Effector memory CD8-positive, alpha-beta T cell (primary cell): ENCODE results near the gene GHR.

Experiments used
- ATAC-seq: fragments of 150-1000 bp; cut with Tn5 transposase; replicated peaks from 2 replicates; pipeline ENCODE4 v1.10.0; 2021; ENCODE audit warnings: mild to moderate bottlenecking, moderate library complexity
- DNase-seq, 3 experiments: peaks; one replicate each; pipeline ENCODE4 v3.0.0; 2021
- H3K27ac Mint-ChIP-seq, 2 donors: one replicate each; pipeline ENCODE4 v1.8.0; 2022; ENCODE audit warnings: mild to moderate bottlenecking in 2 of 2, mixed read lengths in 2 of 2, moderate library complexity in 2 of 2
- H3K27me3 Mint-ChIP-seq, 2 donors: one replicate each; pipeline ENCODE4 v1.8.0; 2022; ENCODE audit warnings: mixed read lengths in 2 of 2
- H3K36me3 Mint-ChIP-seq: one replicate; pipeline ENCODE4 v1.8.0; 2022; ENCODE audit warnings: mild to moderate bottlenecking, moderate library complexity, mixed read lengths; ENCODE audit not compliant: insufficient read depth
- H3K4me1 Mint-ChIP-seq, 2 donors: one replicate each; pipeline ENCODE4 v1.8.0; 2022; ENCODE audit warnings: low read depth in 2 of 2, mixed read lengths in 2 of 2
- H3K4me3 Mint-ChIP-seq, 2 donors: one replicate each; pipeline ENCODE4 v1.8.0; 2022; ENCODE audit warnings: mild to moderate bottlenecking in 2 of 2, mixed read lengths in 2 of 2, moderate library complexity in 2 of 2
- H3K9me3 Mint-ChIP-seq, 2 donors: one replicate each; pipeline ENCODE4 v1.8.0; 2022; ENCODE audit warnings: mixed read lengths in 2 of 2

Gene GHR

DNA sequence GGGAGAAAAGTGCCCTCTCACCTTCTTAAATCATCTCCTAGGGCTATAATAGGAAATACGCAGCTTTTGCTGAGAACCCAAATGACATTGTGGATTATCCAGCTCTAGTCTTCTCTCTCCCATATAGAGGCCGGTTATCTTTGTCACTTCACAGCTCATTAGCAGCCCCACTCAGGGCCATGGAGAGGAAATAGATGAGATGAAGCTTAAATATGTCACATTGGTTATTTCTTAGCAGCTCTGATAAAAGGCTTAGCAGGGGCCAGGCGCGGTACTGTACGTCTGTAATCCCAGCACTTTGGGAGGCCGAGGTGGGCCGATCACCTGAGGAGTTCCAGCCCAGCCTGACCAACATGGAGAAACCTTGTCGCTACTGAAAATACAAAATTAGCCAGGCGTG lies 90.0 kb downstream of the GHR start:
- ATAC-seq = no peak
- no peaks in the 10 kb centered on the region for H3K4me1 Mint-ChIP-seq
- no peaks in the 10 kb centered on the region for H3K36me3 Mint-ChIP-seq
- no peak overlapping the region for H3K4me3 Mint-ChIP-seq
- no peak for DNase-seq
- H3K9me3 Mint-ChIP-seq = no peaks in the 10 kb centered on the region
- H3K27ac Mint-ChIP-seq = no peak overlapping the region
- no peaks in the 10 kb centered on the region for H3K27me3 Mint-ChIP-seq

DNA sequence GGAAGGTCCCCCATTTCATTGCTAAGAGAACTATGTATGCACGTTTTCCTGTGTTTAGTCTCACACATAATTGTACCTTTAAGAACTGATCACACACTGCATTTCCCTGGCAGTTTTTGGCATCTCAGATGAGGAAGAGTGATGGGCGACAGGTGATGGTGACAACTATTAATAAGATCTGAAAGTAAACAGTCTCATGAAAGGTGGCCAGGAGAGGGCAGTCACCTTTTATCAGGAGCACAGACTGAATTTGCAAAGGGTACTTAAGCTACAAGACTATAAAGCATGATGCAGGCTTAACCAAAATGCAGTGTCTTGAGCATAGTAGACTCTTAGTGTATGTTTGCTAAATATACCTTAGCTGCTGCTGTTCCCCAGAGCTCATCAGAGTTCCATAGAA lies 91.5 kb downstream of the GHR start:
- H3K9me3 Mint-ChIP-seq = no peaks in the 10 kb centered on the region
- H3K36me3 Mint-ChIP-seq = no peaks in the 10 kb centered on the region
- H3K27me3 Mint-ChIP-seq = no peaks in the 10 kb centered on the region
- ATAC-seq (no peak), DNase-seq (no peak)
- H3K4me3 Mint-ChIP-seq = no peak overlapping the region
- H3K27ac Mint-ChIP-seq = no peak overlapping the region
- no peaks in the 10 kb centered on the region for H3K4me1 Mint-ChIP-seq

DNA sequence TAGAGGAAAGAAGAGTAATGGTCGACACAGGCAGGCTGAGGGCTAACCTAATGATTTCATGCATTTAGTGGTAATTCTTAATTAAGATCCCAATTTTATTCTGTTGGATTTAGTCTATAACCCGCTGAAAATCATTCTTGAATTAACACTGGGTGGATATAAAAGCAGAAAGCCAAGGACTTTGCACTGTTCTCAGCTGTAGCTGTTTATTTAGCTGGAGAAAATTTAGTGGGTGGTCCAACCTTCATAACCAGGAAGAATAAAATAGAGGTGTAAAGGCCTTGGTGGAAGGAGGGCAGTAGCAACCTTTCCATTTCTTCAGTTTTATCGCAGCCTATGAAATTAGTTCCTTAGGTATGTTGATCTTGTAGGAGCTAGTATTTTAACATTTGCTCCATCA lies 92.3 kb downstream of the GHR start:
- ATAC-seq (no peak), DNase-seq (no peak)
- Mint-ChIP-seq H3K27ac (no peak overlapping the region), H3K4me1 (no peaks in the 10 kb centered on the region), H3K4me3 (no peak overlapping the region), H3K9me3 (no peaks in the 10 kb centered on the region), H3K36me3 (no peaks in the 10 kb centered on the region), H3K27me3 (no peaks in the 10 kb centered on the region)

DNA sequence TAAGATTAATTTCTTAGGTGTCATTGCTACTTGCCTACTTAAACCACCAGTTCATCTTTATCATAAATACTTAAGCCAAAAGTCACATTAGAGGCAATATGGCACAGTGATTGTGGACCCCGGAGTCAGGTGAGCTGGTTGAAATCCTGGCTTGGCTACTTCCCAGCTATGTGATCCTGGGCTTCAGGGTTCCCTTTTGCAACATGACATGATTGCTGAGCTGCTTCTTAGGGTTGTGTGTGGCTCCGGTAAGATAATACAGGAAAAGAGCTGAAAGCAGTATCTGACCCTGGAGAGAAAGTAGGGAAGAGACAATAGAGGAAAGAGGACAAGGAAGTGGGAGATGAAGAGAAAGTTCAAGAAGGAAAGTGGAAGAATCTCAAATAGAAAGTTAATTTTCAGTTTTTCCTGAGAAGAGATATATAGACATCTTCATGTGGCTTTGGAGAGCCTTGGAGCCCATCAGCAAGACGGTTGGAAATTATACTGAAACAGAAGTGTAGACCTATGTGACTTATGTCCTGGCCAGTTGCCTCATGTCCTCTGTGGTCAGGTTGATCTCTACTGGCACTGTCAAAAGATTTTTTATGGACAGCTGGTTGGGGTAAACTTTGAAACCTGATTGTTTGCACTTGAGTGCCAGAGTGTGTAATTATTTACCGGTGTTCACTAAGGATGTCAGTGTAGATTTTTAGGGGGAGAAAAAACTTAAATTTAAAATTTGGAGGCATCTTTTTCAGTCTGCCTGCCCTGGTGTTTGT lies 93.2 kb downstream of the GHR start:
- DNase-seq (no peak), ATAC-seq (no peak)
- no peak overlapping the region for H3K4me3 Mint-ChIP-seq
- H3K4me1 Mint-ChIP-seq = no peaks in the 10 kb centered on the region
- no peaks in the 10 kb centered on the region for H3K36me3 Mint-ChIP-seq
- no peak overlapping the region for H3K27ac Mint-ChIP-seq
- no peaks in the 10 kb centered on the region for H3K27me3 Mint-ChIP-seq
- no peaks in the 10 kb centered on the region for H3K9me3 Mint-ChIP-seq

DNA sequence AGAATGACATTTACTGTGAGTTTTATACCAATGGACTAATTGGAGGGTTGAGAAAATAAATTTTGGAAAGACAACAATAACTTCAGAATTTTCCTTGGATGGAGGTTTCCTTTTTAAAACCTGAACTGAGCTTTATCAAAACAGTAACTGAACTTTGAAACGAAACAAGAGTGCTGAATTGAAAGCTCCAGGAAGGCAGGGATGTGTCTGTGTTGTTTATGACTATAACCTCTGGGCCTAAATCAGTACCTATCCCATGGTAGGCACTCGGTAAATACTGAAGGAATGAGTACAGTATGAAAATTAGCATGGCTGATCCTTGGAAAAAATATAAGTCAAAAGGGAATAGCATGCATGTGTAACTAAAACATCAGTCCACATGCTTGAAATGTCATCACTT lies 93.9 kb downstream of the GHR start:
- H3K9me3 Mint-ChIP-seq = no peaks in the 10 kb centered on the region
- DNase-seq = no peak
- H3K27me3 Mint-ChIP-seq = no peaks in the 10 kb centered on the region
- no peak overlapping the region for H3K27ac Mint-ChIP-seq
- no peak for ATAC-seq
- no peak overlapping the region for H3K4me3 Mint-ChIP-seq
- no peaks in the 10 kb centered on the region for H3K4me1 Mint-ChIP-seq
- no peaks in the 10 kb centered on the region for H3K36me3 Mint-ChIP-seq

DNA sequence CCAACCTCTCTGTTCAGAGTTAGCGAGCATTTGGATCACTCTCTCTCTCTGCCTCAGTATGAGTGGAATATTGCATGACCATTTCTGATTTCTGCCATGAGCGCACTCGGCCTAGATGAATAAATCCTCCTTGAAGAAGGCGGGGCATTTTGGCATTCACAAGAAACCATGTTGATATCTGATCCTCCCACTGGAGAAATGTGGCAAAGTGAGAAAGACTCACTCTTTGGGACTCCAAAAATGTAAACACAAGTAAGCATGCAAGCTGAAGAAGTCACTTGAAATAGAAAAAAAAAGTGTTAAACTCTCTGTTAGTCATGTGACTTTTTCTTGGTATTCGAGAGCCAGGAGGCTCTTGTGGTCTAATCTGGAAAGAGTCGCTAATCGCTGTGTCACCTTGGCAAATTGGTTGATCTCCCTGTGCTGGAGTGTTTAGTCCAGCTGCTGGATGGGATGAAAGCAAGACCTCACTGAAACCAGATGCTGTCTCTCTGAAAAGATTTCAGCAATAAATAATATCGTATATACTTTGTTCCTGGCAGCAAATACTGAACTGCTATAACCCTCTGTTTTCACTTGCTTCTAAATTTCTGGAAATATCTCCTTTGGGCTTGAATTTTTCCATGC lies 95.5 kb downstream of the GHR start:
- no peak for DNase-seq
- Mint-ChIP-seq H3K27ac (no peak overlapping the region), H3K4me1 (no peaks in the 10 kb centered on the region)

DNA sequence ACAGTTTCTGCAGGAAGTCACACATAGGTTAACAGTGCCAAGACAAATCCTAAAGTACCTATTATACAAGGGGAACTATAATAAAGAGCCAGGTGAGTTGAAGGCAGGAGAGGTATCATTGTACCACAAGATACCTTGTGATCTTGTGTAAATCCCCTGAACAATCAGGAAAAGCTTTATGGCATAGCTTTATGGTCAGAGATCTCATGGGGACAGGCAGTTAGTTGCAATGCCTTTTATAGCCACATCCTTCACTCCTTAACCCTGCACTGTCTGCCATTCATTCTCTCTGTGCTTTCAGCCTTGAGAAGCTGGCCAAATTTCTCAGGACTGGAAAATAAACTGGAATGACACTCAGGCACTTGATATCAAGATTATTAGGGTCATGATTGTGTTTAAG lies 97.0 kb downstream of the GHR start:
- peaks cover 14 to 20% of the 10 kb centered on the region in 2 donors for H3K27me3 Mint-ChIP-seq
- H3K4me1 Mint-ChIP-seq = no peaks in the 10 kb centered on the region
- H3K27ac Mint-ChIP-seq = no peak overlapping the region
- H3K4me3 Mint-ChIP-seq = no peak overlapping the region
- no peaks in the 10 kb centered on the region for H3K36me3 Mint-ChIP-seq
- H3K9me3 Mint-ChIP-seq = no peaks in the 10 kb centered on the region
- no peak for ATAC-seq
- DNase-seq = no peak

More for the DNA sequence above, 95.5 kb downstream of the GHR start:
- H3K4me3 Mint-ChIP-seq = no peak overlapping the region
- peaks cover 3 to 6% of the 10 kb centered on the region in 2 donors for H3K27me3 Mint-ChIP-seq
- H3K9me3 Mint-ChIP-seq = no peaks in the 10 kb centered on the region
- no peak for ATAC-seq
- no peaks in the 10 kb centered on the region for H3K36me3 Mint-ChIP-seq

DNA sequence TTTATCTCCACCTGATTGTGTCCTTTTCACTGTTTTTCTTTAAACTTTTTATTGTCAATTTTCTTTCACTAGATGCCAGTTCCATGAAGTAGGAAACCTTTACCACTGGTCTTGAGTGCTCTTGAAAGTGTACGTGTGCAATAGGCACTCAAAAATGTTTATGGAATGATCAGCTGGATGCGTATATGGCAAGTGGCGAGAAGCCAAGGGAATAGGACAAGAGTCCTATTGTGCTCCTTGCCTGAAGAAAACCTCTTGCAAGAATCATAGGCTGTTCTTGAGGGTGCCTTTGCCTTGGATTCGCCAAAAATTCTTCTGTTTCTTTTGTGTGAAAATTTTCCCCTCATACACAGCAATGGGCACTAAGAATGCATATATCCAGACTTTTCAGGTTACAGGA lies 97.7 kb downstream of the GHR start:
- no peak for DNase-seq
- ATAC-seq = no peak
- Mint-ChIP-seq H3K9me3 (no peaks in the 10 kb centered on the region), H3K27ac (no peak overlapping the region), H3K27me3 (peaks cover 14 to 20% of the 10 kb centered on the region in 2 donors), H3K36me3 (no peaks in the 10 kb centered on the region), H3K4me1 (no peaks in the 10 kb centered on the region), H3K4me3 (no peak overlapping the region)

DNA sequence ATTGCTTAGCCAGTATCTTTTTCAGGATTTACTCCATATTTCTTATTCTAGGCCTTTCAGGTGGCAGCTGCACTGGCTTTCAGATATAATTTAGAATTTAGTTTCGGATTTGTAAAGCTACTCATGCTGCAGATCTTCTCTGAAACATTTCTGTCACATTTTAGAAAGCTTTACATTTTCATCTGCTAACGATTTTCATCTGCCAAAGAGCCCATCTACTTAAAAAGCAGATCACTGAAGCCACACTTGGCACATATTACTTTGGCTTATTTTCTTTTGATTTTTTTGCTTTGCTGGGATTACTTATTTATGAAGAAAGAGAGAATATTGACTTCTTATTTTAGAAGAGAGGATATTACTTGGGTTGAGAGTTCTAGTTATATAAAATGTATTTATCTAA lies 98.2 kb downstream of the GHR start:
- no peak overlapping the region for H3K4me3 Mint-ChIP-seq
- no peak for ATAC-seq
- H3K36me3 Mint-ChIP-seq = no peaks in the 10 kb centered on the region
- no peak overlapping the region for H3K27ac Mint-ChIP-seq
- H3K9me3 Mint-ChIP-seq = no peaks in the 10 kb centered on the region
- no peak for DNase-seq
- H3K4me1 Mint-ChIP-seq = no peaks in the 10 kb centered on the region
- peaks cover 14 to 20% of the 10 kb centered on the region in 2 donors for H3K27me3 Mint-ChIP-seq

DNA sequence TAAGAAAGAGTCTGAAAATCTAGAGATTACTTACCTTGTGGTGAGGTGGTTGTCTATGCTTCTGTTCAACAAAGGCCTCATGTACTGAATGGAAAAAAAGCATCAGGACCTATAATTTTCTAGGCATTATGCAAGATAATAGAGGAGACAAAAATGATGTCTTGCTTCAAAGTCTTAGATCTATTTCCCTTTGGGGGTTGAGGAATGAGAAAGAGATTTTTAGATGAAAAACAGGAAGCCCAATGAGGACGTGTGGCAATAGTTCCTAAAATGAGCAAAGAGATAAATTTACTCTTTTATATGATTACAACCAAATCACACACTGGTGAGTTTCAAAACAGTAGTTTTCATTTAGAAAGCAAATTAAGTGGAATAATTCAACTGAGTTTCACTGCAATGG lies 99.5 kb downstream of the GHR start:
- Mint-ChIP-seq H3K27ac (no peak overlapping the region), H3K27me3 (peaks cover 14 to 20% of the 10 kb centered on the region in 2 donors), H3K9me3 (no peaks in the 10 kb centered on the region), H3K4me1 (no peaks in the 10 kb centered on the region), H3K4me3 (no peak overlapping the region), H3K36me3 (no peaks in the 10 kb centered on the region)
- no peak for DNase-seq
- no peak for ATAC-seq

DNA sequence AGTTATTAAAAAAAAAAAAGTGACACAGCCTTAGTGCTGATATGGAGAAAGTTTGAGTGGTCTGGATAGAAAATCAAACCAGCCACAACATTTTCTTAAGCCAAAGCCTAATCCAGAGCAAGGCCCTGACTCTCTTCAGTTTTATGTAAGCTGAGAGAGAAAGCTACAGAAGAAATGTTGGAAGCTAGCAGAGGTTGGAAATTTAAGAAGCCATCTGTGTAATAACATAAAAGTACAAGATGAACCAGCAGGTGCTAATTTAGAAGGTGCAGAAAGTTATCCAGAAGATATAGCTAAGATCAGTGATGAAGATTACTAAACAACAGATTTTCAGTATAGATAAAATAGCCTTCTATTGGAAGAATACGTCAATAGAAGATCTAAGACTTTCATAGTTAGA lies 102.9 kb downstream of the GHR start:
- DNase-seq = no peak
- Mint-ChIP-seq H3K27ac (no peak overlapping the region), H3K27me3 (peaks cover 14 to 20% of the 10 kb centered on the region in 2 donors), H3K9me3 (no peaks in the 10 kb centered on the region), H3K4me1 (no peaks in the 10 kb centered on the region), H3K36me3 (no peaks in the 10 kb centered on the region), H3K4me3 (no peak overlapping the region)
- no peak for ATAC-seq

DNA sequence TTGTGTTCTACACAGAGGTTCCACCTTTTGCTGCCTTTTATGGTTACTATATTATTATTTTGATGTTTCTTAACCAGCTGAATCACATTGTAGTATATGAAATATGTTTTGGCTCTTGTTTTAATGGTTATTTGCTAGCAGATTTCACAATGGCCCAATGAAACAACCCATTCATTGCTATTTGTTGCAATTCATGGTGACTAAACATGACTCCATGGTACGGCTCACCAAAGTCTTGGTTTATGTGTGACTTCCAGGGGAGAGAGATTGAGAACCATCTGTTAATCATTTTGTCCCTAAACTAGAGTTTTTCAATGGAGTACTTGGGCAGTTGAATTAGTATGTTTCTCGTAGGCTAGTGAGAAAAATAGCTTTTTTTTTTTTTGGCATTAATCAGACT lies 108.4 kb downstream of the GHR start:
- DNase-seq (no peak), ATAC-seq (no peak)
- H3K27ac Mint-ChIP-seq = no peak overlapping the region
- no peak overlapping the region for H3K4me3 Mint-ChIP-seq
- H3K27me3 Mint-ChIP-seq = peaks cover 0 to 4% of the 10 kb centered on the region in 2 donors
- H3K4me1 Mint-ChIP-seq = no peaks in the 10 kb centered on the region
- H3K36me3 Mint-ChIP-seq = no peaks in the 10 kb centered on the region
- no peaks in the 10 kb centered on the region for H3K9me3 Mint-ChIP-seq

DNA sequence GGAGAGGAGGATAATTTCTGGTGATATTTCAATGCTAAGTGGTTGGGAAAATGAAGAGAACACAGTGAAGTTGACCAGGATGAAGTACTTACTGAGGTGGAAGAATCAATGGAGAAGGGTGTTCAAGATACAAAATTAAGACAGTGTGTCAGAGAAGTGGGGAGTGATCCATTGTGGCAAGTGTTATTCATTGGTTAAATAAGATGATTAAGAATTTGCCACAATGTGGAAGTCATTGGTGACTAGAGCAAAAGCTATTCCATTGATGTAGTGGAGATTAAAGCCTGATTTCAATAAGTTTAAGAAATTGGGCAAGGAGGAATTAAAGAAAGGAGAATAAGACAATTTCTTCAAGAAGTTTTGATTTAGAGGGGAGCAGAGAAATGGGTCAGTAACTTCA lies 118.9 kb downstream of the GHR start:
- Mint-ChIP-seq H3K9me3 (peaks cover 5 to 12% of the 10 kb centered on the region in 2 donors), H3K4me3 (no peak overlapping the region), H3K36me3 (no peaks in the 10 kb centered on the region), H3K27me3 (peaks cover 6 to 26% of the 10 kb centered on the region in 2 donors), H3K4me1 (no peaks in the 10 kb centered on the region), H3K27ac (no peak overlapping the region)
- no peak for DNase-seq
- no peak for ATAC-seq

DNA sequence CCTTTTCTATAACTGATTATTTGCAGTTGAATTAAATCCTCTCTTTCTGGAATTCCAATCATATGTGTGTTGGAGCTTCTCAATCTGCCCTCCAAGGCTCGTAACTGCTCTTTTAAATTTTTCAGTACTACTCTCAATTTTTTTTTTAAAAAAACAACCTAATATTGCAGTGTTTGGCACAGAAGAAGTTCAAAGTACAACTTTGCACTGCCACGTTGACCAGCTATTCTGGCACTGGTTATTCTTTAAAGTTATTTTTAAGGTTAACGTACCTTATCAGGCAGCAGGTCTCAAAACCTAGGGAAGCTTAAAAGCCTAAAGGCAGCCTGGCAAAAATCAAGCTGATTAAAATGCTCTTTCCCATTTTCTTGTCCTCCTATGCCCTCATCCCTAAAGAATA lies 120.5 kb downstream of the GHR start:
- Mint-ChIP-seq H3K27ac (no peak overlapping the region), H3K4me3 (no peak overlapping the region), H3K27me3 (peaks cover 6 to 16% of the 10 kb centered on the region in 2 donors), H3K9me3 (peaks cover 5 to 12% of the 10 kb centered on the region in 2 donors), H3K4me1 (no peaks in the 10 kb centered on the region), H3K36me3 (no peaks in the 10 kb centered on the region)
- no peak for ATAC-seq
- DNase-seq = no peak
